Astrocyte of the spinal cord (primary cell): Measurements from ENCODE around the gene LPCAT4.
"Not testable (repeated sequence)": the region's sequence is repeated elsewhere in the genome, so short reads cannot be mapped to it uniquely, and the experiment has no call there.

Experiments used
- DNase-seq: peaks from one replicate; pipeline ENCODE4 v3.0.0; 2011; ENCODE audit warnings: low read depth, low spot score
- H3K4me3 ChIP-seq: 2 replicates; pipeline ENCODE4 v1.5.1; 2011; ENCODE audit warnings: low read depth, mild to moderate bottlenecking, low read length, moderate library complexity
- in situ Hi-C: cut with HindIII; loops from 2 replicates; pipeline ENCODE4 v1.10.0; 2017; ENCODE audit warnings: low sequenced_read_pairs
- TF ChIP-seq, protein P1 (sequence below): IDR thresholded peaks from 2 replicates; pipeline ENCODE4 v1.5.1; 2012; ENCODE audit warnings: low read depth, mild to moderate bottlenecking, low read length, inconsistent platforms

Gene LPCAT4

GRCh38 chr15:34349769-34350168, 17.2 kb downstream of the LPCAT4 start:
- TF ChIP-seq, protein P1, sequence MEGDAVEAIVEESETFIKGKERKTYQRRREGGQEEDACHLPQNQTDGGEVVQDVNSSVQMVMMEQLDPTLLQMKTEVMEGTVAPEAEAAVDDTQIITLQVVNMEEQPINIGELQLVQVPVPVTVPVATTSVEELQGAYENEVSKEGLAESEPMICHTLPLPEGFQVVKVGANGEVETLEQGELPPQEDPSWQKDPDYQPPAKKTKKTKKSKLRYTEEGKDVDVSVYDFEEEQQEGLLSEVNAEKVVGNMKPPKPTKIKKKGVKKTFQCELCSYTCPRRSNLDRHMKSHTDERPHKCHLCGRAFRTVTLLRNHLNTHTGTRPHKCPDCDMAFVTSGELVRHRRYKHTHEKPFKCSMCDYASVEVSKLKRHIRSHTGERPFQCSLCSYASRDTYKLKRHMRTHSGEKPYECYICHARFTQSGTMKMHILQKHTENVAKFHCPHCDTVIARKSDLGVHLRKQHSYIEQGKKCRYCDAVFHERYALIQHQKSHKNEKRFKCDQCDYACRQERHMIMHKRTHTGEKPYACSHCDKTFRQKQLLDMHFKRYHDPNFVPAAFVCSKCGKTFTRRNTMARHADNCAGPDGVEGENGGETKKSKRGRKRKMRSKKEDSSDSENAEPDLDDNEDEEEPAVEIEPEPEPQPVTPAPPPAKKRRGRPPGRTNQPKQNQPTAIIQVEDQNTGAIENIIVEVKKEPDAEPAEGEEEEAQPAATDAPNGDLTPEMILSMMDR, result no peak
- no peak overlapping the region for H3K4me3 ChIP-seq
- in situ Hi-C loops, result no loop called here
- DNase-seq, result no peak

- in situ Hi-C loops, result no loop called here
- no peak overlapping the region for H3K4me3 ChIP-seq
- TF ChIP-seq, protein P1, result no peak
- DNase-seq, result no peak
Observed at GRCh38 chr15:34348735-34349300, 18.2 kb downstream of the LPCAT4 start.

GRCh38 chr15:34347951-34348638, 18.9 kb downstream of the LPCAT4 start:
- TF ChIP-seq, protein P1, result no peak
- DNase-seq, result no peak
- H3K4me3 ChIP-seq, result no peak overlapping the region
- in situ Hi-C loops, result no loop called here

DNA sequence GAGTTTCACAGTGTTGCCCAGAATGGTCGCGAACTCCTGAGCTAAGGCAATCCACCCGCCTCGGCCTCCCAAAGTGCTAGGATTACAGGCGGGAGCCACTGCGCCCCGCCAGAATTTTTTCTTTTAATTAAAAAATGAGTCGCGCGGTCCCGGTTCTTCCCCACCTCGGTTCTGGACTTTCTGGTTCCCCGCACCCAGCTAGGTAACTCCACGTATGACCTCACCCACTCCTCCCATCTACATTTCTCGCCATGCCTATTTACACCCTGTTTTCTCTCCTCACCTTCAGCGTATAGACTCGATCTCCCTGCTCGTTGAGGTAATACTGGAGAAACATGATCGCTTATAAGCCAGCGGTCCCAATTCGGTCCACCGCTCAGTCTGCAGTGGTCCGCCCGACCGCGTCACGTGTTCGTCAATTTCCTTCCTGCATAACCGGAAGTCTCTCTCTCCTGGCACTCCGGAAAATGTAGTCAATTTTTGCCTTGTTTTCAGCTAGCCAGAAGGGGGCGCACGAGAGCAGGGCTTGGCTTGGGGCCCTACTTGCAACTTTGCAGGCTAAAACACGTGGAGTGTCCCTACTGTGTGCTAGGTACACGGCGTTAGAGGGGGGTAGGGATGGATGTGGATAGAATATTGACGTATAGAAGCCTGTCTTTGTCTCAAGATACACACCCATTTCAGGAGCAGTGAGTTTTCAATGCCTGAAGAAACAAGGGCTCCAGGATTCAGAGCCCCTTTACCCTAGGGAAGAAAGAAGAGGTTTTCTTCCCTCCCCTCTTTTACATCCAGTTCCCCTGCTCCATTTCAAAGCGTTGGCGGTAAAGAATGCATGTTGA, 24.0 kb downstream of the LPCAT4 start, which contains the start of the genes NOP10 and NUTM1:
NOP10 (minus strand) TSS at position 400 of the 839 bp plus-strand sequence; CDS start at position 337, 63 bp downstream.
NUTM1 (plus strand) TSS at position 579 of the 839 bp plus-strand sequence. CDS start 382 bp downstream, outside the sequence.
- in situ Hi-C loops, result no loop called here
- peak; percentile 93 for DNase-seq
- peak within 1 kb of the TSS; percentile 90 for H3K4me3 ChIP-seq
- TF ChIP-seq, protein P1, result peak; percentile 91

DNA sequence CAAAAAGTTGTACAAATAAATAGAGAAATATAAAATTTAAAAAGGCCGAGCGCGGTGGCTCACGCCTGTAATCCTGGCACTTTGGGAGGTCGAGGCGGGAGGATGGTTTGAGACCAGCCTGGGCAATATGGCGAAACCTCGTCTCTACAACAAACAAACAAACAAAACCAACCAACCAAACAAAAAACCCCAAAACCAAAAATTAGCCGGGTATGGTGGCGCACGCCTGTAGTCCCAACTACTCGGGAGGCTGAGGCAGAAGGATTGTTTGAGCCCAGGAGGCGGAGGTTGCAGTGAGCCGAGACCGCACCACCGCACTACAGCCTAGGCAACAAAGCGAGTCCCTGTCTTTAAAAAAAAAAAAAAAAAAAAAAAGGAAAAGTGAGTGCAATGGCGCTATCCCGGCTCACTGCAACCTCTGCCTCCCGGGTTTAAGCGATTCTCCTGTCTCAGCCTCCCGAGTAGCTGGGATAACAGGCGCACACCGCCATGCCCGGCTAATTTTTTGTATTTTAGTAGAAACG, 24.7 kb downstream of the LPCAT4 start:
- H3K4me3 ChIP-seq, result peak overlapping the region; percentile 90
- DNase-seq, in situ Hi-C loops: not testable (repeated sequence)

DNA sequence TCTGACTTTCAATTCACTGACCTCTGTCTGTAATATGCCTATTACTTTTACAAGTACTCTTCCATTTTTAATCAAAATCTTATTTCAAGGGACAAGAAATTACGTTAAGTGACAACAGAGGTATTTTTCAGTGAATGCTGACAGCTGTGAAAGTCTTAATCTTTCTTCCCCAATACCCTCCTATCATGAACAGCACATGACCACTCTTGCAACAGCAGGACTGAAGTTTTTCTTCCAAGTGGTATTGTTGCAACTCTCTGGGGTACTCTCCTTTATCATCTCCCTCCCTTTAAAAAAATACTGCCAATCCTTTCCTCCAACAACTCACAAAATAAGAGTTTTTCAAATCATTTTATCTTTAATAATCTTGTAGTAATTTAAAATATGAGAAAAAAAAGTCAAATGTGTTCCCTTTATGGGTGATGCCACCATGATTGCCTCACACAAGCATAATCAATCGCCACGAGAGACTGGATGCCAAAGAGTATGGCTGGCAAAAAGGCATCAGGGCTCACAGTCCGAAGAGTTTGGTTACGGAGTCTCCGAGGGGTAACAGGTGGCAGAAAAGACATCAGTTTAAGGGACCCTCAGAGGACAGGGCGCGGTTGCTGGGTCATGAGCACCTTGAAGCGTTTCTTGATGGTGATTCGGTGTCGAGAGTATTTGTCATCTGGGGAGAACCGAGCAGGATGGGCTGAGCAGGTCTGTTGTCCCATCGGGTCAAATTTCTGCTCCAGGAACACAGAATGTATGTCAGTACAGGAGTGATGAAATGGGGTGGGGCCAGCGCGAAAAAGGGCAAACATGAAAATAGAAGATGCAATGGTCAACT, 25.4 kb downstream of the LPCAT4 start:
- no peak for DNase-seq
- TF ChIP-seq, protein P1, result no peak
- H3K4me3 ChIP-seq, result peak overlapping the region; percentile 90
- in situ Hi-C loops, result no loop called here
